Ureter (tissue), 1 donor: Measurements from ENCODE around the gene CTSH. TPM values are rescaled to one million over a fixed set of nuclear protein-coding genes. Genes with fewer than 3 reads are reported as not detected.
"Not testable (repeated sequence)": the region's sequence is repeated elsewhere in the genome, so short reads cannot be mapped to it uniquely, and the experiment has no call there.

ENCODE experiments used
- DNase-seq: peaks from one replicate; pipeline ENCODE4 v3.0.0-alpha.2; 2020; ENCODE audit warnings: low spot score
- total RNA-seq: library from RNA; stranded (reverse); gene quantifications from one replicate; pipeline ENCODE4 v1.2.4, GENCODE V29; 2023
- donor health status: DM: yes; HTN: yes; CAD: no.

The CTSH gene
- total RNA-seq, 1 donor from 2014 or later = 705 TPM

DNA sequence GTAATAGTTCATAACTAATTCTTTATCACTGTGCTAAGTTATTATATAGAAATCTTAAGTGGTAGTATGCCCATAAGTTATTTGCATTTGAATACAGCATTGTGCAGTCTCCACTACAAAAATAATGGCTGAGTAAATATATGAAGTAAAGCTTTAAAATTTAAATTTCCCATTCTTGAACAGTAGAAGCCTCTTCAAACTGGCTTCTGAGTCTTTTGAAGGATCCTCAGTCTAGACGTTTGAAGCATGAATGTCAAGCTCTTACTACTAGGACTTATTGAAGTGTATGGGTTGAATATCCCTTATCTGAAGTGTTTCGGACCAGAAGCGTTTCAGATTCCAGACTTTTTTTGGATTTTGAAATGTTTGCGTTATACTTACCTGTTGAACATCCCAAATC is 55.8 kb downstream of the CTSH start:
- no peak for DNase-seq

DNA sequence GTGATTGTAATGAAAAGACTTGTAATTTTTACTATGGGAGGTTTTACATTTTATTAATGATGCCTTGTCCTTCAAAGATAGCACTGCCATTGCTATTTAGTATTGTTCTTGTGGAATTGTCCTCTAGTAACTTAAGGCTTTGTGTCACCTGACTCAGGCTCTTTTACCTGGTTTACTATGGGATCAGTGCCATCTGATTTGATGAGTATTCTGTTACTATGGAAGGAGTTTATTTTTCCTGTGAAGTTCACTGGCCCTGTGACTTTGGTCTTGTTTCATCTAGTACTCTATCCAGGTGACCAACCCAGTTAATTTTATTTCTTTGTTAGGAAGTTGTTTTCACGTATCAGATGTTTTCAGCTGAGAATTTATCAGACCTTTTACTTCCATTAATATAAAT is 63.2 kb downstream of the CTSH start:
- no peak for DNase-seq

GRCh38 chr15:78880813-78881212 is 64.0 kb downstream of the CTSH start:
- no peak for DNase-seq

DNA sequence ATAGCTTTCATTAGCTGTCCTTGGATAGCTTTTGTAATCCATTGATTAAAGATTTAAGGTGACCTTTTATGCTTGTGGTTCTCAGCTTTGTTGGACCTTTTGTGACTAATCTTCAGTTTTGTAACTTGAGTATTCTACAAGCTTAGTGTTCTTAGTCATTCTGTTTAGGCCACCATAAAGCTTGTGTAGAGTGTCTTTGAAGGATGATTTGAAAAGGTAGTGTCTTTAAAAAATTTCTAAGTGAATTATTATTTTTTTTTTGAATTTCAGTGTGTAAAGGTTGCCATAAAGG is 64.7 kb downstream of the CTSH start:
- DNase-seq = no peak

DNA sequence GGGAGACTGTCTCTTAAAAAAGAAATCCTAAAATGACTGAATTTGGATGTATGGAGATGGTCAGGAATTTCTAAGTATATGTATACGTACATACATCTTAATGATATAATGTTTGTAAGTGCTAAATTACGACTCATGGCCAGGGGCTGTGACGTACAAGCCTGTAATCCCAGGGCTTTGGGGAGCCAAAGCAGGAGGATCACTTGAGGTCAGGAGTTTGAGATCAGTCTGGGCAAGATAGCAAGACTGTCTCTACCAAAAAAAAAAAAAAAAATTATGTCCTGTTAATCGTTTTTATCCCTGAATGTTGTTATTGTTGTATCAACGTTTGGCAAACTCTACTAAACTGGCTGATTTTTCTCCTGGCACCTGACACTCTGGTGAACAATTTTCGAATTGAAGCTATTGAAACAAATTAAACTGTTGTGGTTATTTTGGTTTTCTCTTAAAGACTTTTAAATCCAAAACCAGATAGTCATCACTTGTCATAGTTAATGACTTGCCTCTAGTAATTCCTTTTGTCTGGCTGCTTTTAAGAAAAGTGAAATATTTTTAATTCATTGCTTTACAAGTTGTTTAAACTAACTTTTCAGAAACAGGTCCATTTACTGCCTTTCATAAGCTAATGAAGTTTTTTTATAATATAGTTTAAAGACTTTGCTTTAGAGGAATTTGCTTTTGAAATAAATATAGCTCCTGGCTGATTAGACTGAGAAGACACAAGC is 65.2 kb downstream of the CTSH start:
- no peak for DNase-seq

DNA sequence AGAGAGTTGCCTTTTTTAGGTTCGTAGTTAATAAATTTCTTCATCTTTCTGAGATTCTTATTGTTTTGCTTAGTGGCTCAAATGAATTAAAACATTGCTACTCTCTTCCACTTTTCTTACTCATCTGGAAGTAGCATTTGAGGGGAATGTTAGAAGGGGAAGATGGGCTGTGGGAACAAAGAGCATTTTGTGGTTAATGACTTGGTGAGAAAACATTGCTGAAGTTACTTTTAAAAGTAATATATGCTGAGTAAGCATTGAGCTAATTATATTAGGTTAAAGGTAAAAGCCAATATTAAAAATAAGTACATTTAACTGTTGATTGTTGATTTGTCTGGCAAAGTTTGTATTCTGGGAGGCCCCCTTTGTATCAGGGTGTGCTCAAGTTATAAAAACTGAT is 66.5 kb downstream of the CTSH start:
- no peak for DNase-seq

DNA sequence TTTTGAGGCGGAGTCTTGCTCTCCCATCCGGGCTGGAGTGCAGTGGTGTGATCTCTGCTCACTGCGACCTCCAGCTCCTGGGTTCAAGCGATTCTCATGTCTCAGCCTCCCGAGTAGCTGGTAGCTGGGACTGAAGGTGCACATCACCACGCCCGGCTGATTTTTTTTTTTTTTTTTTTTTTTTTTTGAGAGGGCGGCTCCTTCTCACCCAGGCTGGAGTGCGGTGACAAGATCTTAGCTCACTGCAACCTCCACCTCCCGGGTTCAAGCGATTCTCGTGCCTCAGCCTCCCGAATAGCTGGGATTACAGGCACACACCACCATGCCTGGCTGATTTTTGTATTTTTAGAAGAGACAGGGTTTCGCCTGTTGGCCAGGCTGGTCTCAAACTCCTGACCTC is 67.9 kb downstream of the CTSH start:
- not testable (repeated sequence) for DNase-seq

GRCh38 chr15:78875107-78875914 is 69.5 kb downstream of the CTSH start:
- no peak for DNase-seq

GRCh38 chr15:78873793-78874765 is 70.8 kb downstream of the CTSH start:
- no peak for DNase-seq

GRCh38 chr15:78872972-78873792 is 71.7 kb downstream of the CTSH start:
- peak; percentile 76 for DNase-seq

DNA sequence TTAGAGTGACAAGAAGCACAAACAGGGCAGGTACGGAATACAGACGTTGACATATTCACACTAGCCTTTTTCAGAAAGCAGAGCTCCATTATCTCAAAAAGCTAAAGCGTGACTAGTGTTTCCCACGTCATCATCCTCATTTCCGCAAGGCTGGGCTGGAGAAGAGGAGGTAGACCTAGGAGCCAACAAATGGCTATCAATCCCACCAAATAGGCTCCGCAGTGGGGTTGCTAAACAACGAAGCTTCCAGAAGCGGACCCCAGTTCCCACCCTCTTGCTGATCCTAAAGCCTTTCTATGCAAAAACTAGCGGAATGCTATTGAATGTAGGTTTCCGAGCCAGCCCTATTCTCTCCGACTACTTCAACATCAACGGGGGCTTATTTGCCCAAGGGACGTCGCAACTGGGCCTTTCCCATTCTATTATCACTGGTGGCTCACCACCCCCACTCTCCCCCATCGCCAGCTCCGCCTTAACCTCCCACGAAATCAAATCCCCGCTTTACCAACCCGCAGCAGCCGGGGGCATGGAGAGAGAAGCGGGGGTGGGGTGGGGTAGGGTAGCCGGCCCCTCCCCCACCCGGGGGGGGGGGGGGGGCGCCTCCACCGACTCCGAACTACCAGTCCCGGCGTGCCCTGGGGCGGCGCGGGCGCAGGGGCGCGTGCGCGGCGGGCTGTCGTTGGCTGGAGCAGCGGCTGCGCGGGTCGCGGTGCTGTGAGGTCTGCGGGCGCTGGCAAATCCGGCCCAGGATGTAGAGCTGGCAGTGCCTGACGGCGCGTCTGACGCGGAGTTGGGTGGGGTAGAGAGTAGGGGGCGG is 72.5 kb downstream of the CTSH start, which contains the start of gene MORF4L1:
Gene MORF4L1 (plus strand): TSS at position 736 of the 817 bp plus-strand sequence. CDS start 128 bp downstream, outside the sequence.
- DNase-seq = peak; percentile 97

GRCh38 chr15:78871483-78872127 is 73.2 kb downstream of the CTSH start:
- not testable (repeated sequence) for DNase-seq

Other genes with a start within 250 kb of the CTSH start
- 4.2 TPM for gene ADAMTS7, start 133.6 kb downstream of the CTSH start, total RNA-seq
- 252 TPM for gene MORF4L1, start 72.2 kb downstream of the CTSH start, total RNA-seq
- 2.1 TPM for gene RASGRF1, start 145.7 kb upstream of the CTSH start, total RNA-seq